ENCODE results near the gene CLCN1. TPM values are rescaled to one million over a fixed set of nuclear protein-coding genes. Genes with fewer than 3 reads are reported as not detected.

The CLCN1 gene
- total RNA-seq, 1 donor from 2014 or later, result 0.14 TPM

- Mint-ChIP-seq H3K4me1 (ENCODE audit: low read depth) (peaks cover 20% of the 10 kb centered on the region), H3K27me3 (peaks cover 41% of the 10 kb centered on the region), H3K27ac (no peak overlapping the region), H3K9me3 (ENCODE audit: low read depth) (no peaks in the 10 kb centered on the region), H3K36me3 (ENCODE audit: insufficient read depth) (no peaks in the 10 kb centered on the region), H3K4me3 (ENCODE audit: low read depth) (no peak overlapping the region)
- TF ChIP-seq, protein P1, sequence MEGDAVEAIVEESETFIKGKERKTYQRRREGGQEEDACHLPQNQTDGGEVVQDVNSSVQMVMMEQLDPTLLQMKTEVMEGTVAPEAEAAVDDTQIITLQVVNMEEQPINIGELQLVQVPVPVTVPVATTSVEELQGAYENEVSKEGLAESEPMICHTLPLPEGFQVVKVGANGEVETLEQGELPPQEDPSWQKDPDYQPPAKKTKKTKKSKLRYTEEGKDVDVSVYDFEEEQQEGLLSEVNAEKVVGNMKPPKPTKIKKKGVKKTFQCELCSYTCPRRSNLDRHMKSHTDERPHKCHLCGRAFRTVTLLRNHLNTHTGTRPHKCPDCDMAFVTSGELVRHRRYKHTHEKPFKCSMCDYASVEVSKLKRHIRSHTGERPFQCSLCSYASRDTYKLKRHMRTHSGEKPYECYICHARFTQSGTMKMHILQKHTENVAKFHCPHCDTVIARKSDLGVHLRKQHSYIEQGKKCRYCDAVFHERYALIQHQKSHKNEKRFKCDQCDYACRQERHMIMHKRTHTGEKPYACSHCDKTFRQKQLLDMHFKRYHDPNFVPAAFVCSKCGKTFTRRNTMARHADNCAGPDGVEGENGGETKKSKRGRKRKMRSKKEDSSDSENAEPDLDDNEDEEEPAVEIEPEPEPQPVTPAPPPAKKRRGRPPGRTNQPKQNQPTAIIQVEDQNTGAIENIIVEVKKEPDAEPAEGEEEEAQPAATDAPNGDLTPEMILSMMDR (IDR thresholded peaks at IDR 0.05; ENCODE audit: unreplicated experiment), result no peak
- no peak for DNase-seq (ENCODE audit: low spot score, unreplicated experiment)
Measured at GRCh38 chr7:143351574-143351973, 35.7 kb downstream of the CLCN1 start.

- TF ChIP-seq, protein P1 (IDR thresholded peaks at IDR 0.05; ENCODE audit: unreplicated experiment), result no peak
- Mint-ChIP-seq H3K27me3 (peaks cover 41% of the 10 kb centered on the region), H3K36me3 (ENCODE audit: insufficient read depth) (no peaks in the 10 kb centered on the region), H3K9me3 (ENCODE audit: low read depth) (no peaks in the 10 kb centered on the region), H3K27ac (no peak overlapping the region), H3K4me3 (ENCODE audit: low read depth) (no peak overlapping the region), H3K4me1 (ENCODE audit: low read depth) (peaks cover 20% of the 10 kb centered on the region)
- DNase-seq (ENCODE audit: low spot score, unreplicated experiment), result no peak
Measured at GRCh38 chr7:143352531-143353002, 36.7 kb downstream of the CLCN1 start.

DNA sequence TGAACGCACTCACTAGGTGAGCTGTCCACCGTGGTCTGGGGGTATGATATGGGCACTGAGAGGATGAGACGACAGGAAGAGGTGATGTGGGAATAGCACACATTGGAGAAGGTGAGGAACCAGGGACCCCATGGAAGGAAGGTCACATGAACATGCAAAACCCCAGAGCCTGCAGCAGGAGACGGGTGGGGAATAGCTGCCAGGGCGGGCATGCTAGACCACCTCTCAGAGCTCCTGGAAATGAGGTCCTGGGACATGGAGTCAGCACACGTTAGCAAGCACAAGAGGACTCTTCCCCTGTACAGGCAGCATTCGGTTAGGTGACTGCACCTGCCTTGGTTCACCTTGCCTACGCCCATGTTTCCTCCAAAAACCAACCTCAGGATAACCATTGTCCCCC is 38.5 kb downstream of the CLCN1 start:
- Mint-ChIP-seq H3K4me1 (ENCODE audit: low read depth) (peaks cover 20% of the 10 kb centered on the region), H3K27ac (no peak overlapping the region), H3K27me3 (peaks cover 44% of the 10 kb centered on the region), H3K4me3 (ENCODE audit: low read depth) (no peak overlapping the region), H3K36me3 (ENCODE audit: insufficient read depth) (no peaks in the 10 kb centered on the region), H3K9me3 (ENCODE audit: low read depth) (no peaks in the 10 kb centered on the region)
- no peak for DNase-seq (ENCODE audit: low spot score, unreplicated experiment)
- TF ChIP-seq, protein P1 (IDR thresholded peaks at IDR 0.05; ENCODE audit: unreplicated experiment), result no peak

DNA sequence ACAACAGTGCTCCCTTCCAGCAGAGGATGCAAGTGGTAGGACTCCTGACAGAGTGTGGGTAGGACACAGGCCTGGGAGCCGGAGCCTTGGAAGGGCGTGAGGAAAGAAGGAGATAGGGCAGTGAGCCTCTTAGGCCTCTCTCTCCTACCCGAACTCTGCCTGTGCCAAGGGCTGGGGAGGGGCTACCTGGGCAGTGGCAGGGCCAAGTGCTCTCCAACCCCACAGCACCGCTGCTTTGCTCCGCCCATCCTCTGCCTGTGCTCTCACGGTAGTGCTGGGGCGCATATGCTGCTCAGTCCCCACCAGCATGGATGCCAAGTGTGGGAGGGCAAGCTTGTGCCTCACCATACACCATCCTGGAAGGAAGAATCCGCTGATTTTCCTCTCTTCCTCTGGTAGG is 39.1 kb downstream of the CLCN1 start:
- DNase-seq (ENCODE audit: low spot score, unreplicated experiment), result no peak
- H3K27ac Mint-ChIP-seq, result no peak overlapping the region
- H3K4me3 Mint-ChIP-seq (ENCODE audit: low read depth), result no peak overlapping the region
- peaks cover 16% of the 10 kb centered on the region for H3K4me1 Mint-ChIP-seq (ENCODE audit: low read depth)
- no peaks in the 10 kb centered on the region for H3K9me3 Mint-ChIP-seq (ENCODE audit: low read depth)
- H3K27me3 Mint-ChIP-seq, result peaks cover 45% of the 10 kb centered on the region
- TF ChIP-seq, protein P1 (IDR thresholded peaks at IDR 0.05; ENCODE audit: unreplicated experiment), result no peak
- H3K36me3 Mint-ChIP-seq (ENCODE audit: insufficient read depth), result no peaks in the 10 kb centered on the region

DNA sequence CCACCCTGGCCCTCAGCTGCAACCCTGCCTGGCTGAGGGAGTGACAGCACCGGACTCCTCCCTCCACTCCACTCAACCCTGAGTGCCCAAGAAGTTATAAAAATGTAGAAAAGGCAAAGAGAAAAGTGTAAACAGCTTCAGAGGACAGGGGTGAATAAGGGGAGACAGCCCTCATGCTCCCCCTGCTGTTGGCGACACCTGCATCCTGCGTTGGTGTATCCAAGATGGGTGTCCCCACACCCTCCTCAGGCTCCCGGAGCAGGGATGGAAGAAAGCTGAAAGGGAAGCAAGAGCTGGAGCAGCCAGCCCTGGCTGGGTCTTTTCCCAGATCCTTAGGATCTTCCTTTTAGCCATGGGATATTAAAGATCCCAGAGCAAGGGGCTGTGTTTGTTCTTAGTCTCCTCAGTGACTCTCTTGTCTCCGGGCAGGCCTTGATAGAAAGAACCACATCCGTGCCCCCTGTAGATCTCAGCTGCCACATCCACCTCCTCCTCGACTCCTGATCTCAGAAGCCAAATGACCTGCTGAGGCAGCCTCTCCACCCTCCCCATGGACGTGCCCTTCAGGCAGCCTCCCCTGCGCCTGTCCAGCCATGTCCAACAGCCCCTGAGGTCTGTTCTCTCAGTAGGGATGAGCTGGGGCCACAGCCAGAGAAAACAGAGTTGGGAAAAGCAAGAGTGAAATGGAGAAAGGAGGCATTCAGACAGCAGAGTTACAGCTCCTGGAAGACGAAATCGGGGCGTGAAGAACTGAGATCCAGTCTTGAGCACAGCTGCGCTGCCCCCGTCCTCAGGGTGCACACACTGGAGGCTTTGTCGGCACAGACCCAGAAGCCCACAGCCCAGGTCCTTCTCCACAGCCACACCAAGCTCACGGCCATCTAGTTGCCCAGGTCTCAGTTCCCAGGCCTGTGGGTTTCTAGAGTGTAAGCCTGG is 39.8 kb downstream of the CLCN1 start:
- no peak overlapping the region for H3K27ac Mint-ChIP-seq
- no peaks in the 10 kb centered on the region for H3K36me3 Mint-ChIP-seq (ENCODE audit: insufficient read depth)
- H3K4me1 Mint-ChIP-seq (ENCODE audit: low read depth), result peaks cover 13% of the 10 kb centered on the region
- H3K9me3 Mint-ChIP-seq (ENCODE audit: low read depth), result no peaks in the 10 kb centered on the region
- TF ChIP-seq, protein P1 (IDR thresholded peaks at IDR 0.05; ENCODE audit: unreplicated experiment), result no peak
- H3K27me3 Mint-ChIP-seq, result peaks cover 52% of the 10 kb centered on the region
- DNase-seq (ENCODE audit: low spot score, unreplicated experiment), result no peak
- no peak overlapping the region for H3K4me3 Mint-ChIP-seq (ENCODE audit: low read depth)

All from progenitor cell of endocrine pancreas (in vitro differentiated cells).